ENCODE measurements around the gene ADARB2.

DNA sequence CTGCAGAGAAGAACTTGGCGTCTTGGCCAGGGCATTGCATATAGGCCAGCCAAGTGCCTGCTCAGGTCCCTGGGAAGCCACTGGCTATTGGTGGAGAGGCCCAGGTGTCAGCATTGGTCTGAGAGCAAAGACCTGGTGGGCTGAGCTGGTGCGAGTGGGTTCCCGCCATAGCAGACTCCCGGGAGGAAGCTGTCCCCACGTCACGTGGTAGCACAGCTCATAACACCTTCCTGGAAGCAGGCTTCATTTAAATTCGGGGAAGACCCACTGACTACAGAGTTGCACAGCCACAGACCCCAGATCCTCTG, 550.7 kb downstream of the ADARB2 start:
- TF ChIP-seq, protein P1, sequence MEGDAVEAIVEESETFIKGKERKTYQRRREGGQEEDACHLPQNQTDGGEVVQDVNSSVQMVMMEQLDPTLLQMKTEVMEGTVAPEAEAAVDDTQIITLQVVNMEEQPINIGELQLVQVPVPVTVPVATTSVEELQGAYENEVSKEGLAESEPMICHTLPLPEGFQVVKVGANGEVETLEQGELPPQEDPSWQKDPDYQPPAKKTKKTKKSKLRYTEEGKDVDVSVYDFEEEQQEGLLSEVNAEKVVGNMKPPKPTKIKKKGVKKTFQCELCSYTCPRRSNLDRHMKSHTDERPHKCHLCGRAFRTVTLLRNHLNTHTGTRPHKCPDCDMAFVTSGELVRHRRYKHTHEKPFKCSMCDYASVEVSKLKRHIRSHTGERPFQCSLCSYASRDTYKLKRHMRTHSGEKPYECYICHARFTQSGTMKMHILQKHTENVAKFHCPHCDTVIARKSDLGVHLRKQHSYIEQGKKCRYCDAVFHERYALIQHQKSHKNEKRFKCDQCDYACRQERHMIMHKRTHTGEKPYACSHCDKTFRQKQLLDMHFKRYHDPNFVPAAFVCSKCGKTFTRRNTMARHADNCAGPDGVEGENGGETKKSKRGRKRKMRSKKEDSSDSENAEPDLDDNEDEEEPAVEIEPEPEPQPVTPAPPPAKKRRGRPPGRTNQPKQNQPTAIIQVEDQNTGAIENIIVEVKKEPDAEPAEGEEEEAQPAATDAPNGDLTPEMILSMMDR (IDR thresholded peaks at IDR 0.05), result no peak
- no peak for TF ChIP-seq POLR2A (IDR thresholded peaks at IDR 0.05)

All from testis (tissue), 2 donors.